Fibroblast of the aortic adventitia (primary cell): ENCODE results near the gene ZBTB16. TPM values are rescaled to one million over a fixed set of nuclear protein-coding genes. Genes with fewer than 3 reads are reported as not detected.

Experiments used
- DNase-seq: peaks from one replicate; pipeline ENCODE4 v3.0.0-alpha.2; 2010; ENCODE audit warnings: low read depth
- H3K4me3 ChIP-seq: 2 replicates; pipeline ENCODE4 v1.5.1; 2011; ENCODE audit warnings: low read depth, mild to moderate bottlenecking, control low read depth, low read length, moderate library complexity
- CTCF ChIP-seq: IDR thresholded peaks from 2 replicates; pipeline ENCODE4 v1.5.1; 2011; ENCODE audit warnings: mild to moderate bottlenecking, low read length, control low read depth, inconsistent platforms; ENCODE audit not compliant: insufficient read depth
- total RNA-seq: library from RNA; depleted of rRNA; stranded (reverse); fragments of >200 nt; gene quantifications from 2 replicates; pipeline ENCODE4 v1.2.3, GENCODE V29; 2012; ENCODE audit warnings: low replicate concordance

Gene ZBTB16
- total RNA-seq, 1 donor: 0.27 TPM

- TF ChIP-seq CTCF: no peak
- no peak for DNase-seq
- H3K4me3 ChIP-seq: no peak overlapping the region
Measured at GRCh38 chr11:114287154-114287553, 227.6 kb downstream of the ZBTB16 start.

- no peak overlapping the region for H3K4me3 ChIP-seq
- no peak for DNase-seq
- no peak for TF ChIP-seq CTCF
Measured at GRCh38 chr11:114288136-114288535, 228.6 kb downstream of the ZBTB16 start.

- no peak for TF ChIP-seq CTCF
- no peak for DNase-seq
- no peak overlapping the region for H3K4me3 ChIP-seq
Measured at GRCh38 chr11:114289779-114290178, 230.3 kb downstream of the ZBTB16 start.

GRCh38 chr11:114290503-114291235 is 231.2 kb downstream of the ZBTB16 start:
- no peak for TF ChIP-seq CTCF
- DNase-seq: peak; percentile 62
- H3K4me3 ChIP-seq: no peak overlapping the region

GRCh38 chr11:114291381-114291780 is 231.9 kb downstream of the ZBTB16 start:
- no peak for TF ChIP-seq CTCF
- peak overlapping the region; percentile 47 for H3K4me3 ChIP-seq
- peak; percentile 76 for DNase-seq

- peak; percentile 12 for TF ChIP-seq CTCF
- peak overlapping the region; percentile 47 for H3K4me3 ChIP-seq
- peak; percentile 92 for DNase-seq
Measured at GRCh38 chr11:114291842-114292680, 232.6 kb downstream of the ZBTB16 start.
